ENCODE measurements around the gene HIF3A. TPM values are rescaled to one million over a fixed set of nuclear protein-coding genes. Genes with fewer than 3 reads are reported as not detected.

The HIF3A gene
- total RNA-seq, 4 donors from 2014 or later = 18.4 to 262 (median 91.2) TPM

DNA sequence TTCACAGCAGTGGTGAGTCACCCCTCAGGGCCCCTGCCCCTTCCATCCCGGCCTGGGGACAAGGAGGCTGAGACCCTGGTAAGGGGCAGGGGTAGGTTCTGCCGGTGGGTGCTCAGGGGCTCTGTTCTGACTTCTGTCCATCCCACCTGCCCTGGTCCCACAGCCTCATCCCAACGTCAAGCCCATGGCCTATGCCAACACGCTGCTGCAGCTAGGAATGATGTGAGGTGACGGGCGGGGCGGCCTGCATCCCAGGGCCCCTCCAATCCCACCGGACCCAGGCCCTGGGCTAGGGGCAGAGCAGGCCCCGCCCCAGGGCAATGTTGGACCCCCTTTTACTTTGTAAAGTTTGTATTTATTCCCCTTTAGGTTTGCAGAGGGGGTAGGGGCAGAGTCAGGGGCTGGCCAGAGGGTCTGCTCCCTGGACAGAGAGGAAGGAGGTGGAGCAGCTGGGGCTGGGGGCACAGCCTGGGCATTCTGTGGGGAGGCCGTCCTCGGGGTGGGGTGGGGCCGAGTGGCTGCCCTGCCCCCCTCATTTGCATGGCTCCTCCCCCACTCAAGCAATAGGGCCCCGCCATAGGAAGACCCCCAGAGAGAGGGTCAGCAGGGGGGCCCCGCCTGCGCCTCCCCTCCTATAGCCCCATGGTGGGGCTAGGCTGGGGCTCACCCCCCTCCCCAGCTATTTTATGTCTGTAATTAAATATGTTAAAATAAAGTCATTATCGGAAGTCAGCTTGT is 93.4 kb downstream of the HIF3A start:
- TF ChIP-seq POLR2A (IDR thresholded peaks at IDR 0.05) = no peak
- TF ChIP-seq, protein P1, sequence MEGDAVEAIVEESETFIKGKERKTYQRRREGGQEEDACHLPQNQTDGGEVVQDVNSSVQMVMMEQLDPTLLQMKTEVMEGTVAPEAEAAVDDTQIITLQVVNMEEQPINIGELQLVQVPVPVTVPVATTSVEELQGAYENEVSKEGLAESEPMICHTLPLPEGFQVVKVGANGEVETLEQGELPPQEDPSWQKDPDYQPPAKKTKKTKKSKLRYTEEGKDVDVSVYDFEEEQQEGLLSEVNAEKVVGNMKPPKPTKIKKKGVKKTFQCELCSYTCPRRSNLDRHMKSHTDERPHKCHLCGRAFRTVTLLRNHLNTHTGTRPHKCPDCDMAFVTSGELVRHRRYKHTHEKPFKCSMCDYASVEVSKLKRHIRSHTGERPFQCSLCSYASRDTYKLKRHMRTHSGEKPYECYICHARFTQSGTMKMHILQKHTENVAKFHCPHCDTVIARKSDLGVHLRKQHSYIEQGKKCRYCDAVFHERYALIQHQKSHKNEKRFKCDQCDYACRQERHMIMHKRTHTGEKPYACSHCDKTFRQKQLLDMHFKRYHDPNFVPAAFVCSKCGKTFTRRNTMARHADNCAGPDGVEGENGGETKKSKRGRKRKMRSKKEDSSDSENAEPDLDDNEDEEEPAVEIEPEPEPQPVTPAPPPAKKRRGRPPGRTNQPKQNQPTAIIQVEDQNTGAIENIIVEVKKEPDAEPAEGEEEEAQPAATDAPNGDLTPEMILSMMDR (IDR thresholded peaks at IDR 0.05) = no peak
- Histone ChIP-seq H3K9me3 (no peaks in the 10 kb centered on the region), H3K4me1 (no peaks in the 10 kb centered on the region), H3K36me3 (peaks cover 0 to 60% (median 0%) of the 10 kb centered on the region in 3 donors), H3K27me3 (no peaks in the 10 kb centered on the region), H3K4me3 (no peak overlapping the region), H3K27ac (no peak overlapping the region)
- DNase-seq = no peak

DNA sequence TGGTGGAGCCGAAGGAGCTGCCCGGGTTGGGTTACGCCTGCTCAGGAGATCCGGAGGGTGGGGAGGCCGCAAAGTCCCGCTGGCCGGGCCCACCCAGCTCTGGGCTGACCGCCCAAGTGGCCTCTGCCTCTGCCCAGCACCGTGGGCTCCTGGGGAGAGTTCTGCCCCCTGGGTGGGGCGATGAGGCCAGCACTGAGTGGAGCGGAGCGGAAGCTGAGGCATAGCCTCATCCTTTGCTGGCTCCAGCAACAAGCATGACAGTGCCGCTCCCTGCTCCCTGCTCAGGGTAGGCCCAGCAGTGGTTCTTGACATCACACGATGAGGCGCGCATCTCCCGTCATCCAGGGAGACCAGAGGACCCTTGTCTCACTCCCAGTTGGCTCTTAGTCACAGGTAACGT is 94.0 kb downstream of the HIF3A start:
- DNase-seq = no peak
- TF ChIP-seq, protein P1 (IDR thresholded peaks at IDR 0.05) = no peak
- TF ChIP-seq POLR2A (IDR thresholded peaks at IDR 0.05) = no peak
- H3K27me3 ChIP-seq = no peaks in the 10 kb centered on the region
- no peaks in the 10 kb centered on the region for H3K4me1 ChIP-seq
- H3K36me3 ChIP-seq = peaks cover 0 to 55% (median 0%) of the 10 kb centered on the region in 3 donors
- no peaks in the 10 kb centered on the region for H3K9me3 ChIP-seq
- H3K4me3 ChIP-seq = no peak overlapping the region
- H3K27ac ChIP-seq = no peak overlapping the region

DNA sequence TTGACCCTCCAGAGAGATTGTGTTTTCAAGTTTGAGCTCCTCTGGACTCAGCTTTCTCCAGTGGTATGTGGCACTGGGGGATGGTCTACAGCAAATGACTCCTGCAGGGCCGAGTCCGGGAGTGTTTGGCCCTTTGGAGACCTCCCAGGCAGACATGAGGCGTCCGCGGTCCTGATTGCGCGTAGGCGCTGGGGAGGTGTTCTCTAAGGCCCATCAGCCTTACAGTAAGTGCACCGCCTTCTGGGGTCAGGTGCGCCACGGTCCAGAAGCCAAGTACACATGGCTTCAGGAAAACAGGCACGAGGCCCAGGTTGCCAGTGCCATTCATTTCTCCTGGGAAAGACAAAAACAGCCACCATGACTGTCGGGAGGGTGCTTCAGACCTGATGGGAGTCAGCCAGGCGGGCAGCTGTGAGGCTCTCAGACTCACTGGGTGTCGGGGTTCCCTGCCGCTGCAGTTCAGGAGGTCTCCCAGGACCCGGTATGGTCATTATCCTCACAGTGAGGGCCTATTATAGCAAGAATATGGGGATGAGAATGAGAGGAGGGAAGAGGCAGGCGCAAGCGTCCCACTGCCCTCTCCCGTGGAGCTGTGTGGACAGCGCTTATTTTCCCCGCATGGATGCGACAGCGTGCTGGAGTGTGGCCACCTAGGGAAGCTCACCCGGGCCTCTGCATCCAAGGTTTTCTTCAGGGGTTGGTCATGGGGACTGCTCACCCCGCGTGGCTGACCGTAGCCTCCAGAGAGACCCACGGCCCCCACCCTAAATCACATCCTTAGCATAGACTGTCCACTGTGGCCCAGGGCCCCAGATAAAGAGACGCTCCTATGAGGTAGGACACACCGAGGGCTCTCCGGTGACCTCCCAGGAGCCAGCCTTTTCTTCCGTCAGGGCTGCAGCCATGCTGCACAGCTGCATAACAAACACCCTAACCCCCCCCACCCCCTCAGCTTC is 94.7 kb downstream of the HIF3A start:
- no peak overlapping the region for H3K4me3 ChIP-seq
- peaks cover 0 to 49% (median 0%) of the 10 kb centered on the region in 3 donors for H3K36me3 ChIP-seq
- H3K4me1 ChIP-seq = no peaks in the 10 kb centered on the region
- H3K9me3 ChIP-seq = no peaks in the 10 kb centered on the region
- H3K27ac ChIP-seq = no peak overlapping the region
- DNase-seq = no peak
- H3K27me3 ChIP-seq = no peaks in the 10 kb centered on the region
- TF ChIP-seq POLR2A (IDR thresholded peaks at IDR 0.05) = no peak
- TF ChIP-seq, protein P1 (IDR thresholded peaks at IDR 0.05) = no peak

DNA sequence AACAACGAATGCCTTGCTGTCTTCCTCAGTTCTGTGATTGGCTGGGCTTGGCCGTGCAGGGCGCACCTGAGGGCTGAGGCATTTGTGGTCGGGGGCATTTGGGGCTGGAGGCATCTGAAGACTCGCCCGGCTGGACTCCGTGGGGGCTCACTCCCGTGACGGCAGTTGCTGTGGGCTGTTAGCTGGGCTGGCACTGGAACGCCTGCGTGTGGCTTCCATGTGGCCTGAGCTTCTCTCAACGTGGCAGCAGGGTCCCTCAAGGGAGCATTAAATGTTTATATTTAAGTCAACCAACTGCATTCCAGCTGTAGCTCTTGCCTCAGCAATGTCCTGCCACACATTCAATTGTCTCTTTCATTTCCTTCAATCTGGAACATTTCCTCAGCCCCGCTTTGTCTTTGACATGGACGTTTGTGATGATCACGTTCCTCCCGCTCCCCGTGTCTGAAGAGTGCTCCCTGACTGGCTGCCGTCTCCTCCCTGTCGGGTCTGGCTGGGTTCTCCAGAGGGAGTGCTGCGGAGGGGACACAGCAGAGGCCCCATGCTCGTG is 95.5 kb downstream of the HIF3A start:
- Histone ChIP-seq H3K4me1 (no peaks in the 10 kb centered on the region), H3K4me3 (no peak overlapping the region), H3K27ac (no peak overlapping the region), H3K27me3 (no peaks in the 10 kb centered on the region), H3K9me3 (no peaks in the 10 kb centered on the region), H3K36me3 (peaks cover 0 to 42% (median 0%) of the 10 kb centered on the region in 3 donors)
- TF ChIP-seq POLR2A (IDR thresholded peaks at IDR 0.05) = no peak
- TF ChIP-seq, protein P1 (IDR thresholded peaks at IDR 0.05) = no peak
- no peak for DNase-seq

DNA sequence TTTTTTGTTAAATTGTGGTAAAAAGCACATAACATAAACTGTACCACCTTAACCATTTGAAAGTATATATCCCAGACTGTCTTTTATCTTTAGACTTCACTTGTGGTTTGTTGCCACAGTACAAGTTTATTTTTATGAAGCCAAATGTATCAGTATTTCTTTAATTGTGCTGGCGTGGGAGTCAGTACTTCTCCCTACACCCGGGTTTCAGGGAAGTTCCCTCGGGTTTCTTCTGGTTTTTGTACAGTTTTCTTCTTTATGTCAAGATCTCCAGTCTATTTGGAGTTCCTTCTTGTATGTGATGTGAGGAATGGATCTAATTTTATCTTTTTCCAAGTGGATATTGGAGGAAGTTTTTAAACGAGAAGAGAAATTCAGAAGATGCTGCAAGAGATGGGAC is 96.0 kb downstream of the HIF3A start:
- Histone ChIP-seq H3K36me3 (peaks cover 0 to 37% (median 0%) of the 10 kb centered on the region in 3 donors), H3K4me1 (no peaks in the 10 kb centered on the region), H3K27me3 (no peaks in the 10 kb centered on the region), H3K4me3 (no peak overlapping the region), H3K9me3 (no peaks in the 10 kb centered on the region), H3K27ac (no peak overlapping the region)
- no peak for DNase-seq
- TF ChIP-seq, protein P1 (IDR thresholded peaks at IDR 0.05) = no peak
- TF ChIP-seq POLR2A (IDR thresholded peaks at IDR 0.05) = no peak

Small RNAs within 50 kb of the gene (small RNA-seq; reads per million reads assigned to genes)
- 0 reads per million in 2 donors for gene RNU6-924P

Other genes with a start within 250 kb of the HIF3A start
- gene IGFL3, start 172.4 kb upstream of the HIF3A start, total RNA-seq = not detected
- not detected for gene IGFL2, start 148.8 kb upstream of the HIF3A start, total RNA-seq
- gene IGFL1, start 67.3 kb upstream of the HIF3A start, total RNA-seq = not detected
- 100 to 1,000 TPM in 3 of 4 donors, 10 to 100 TPM in 1; 68.8 to 214 (median 129) TPM for gene PPP5C, start 50.0 kb downstream of the HIF3A start, total RNA-seq
- gene CCDC8, start 116.5 kb downstream of the HIF3A start, total RNA-seq = 1 to 10 TPM in 1 of 4 donors, under 1 TPM in 3; 0.70 to 2.5 (median 0.90) TPM
- not detected for gene PNMA8C, start 131.9 kb downstream of the HIF3A start, total RNA-seq
- gene PNMA8A, start 174.5 kb downstream of the HIF3A start, total RNA-seq = under 1 TPM in 1 of 4 donors, not detected in 3; 0.28 TPM
- 1 to 10 TPM in 1 of 4 donors, under 1 TPM in 2, not detected in 1; 0.38 to 1.7 (median 0.67) TPM for gene PNMA8B, start 198.8 kb downstream of the HIF3A start, total RNA-seq